IMR-90 (cell line): ENCODE results near the gene KLHL3. TPM values are rescaled to one million over a fixed set of nuclear protein-coding genes. Genes with fewer than 3 reads are reported as not detected.

ENCODE experiments used
- ATAC-seq: fragments of 200-7000 bp; cut with Tn5 transposase; 2 replicates; pipeline ENCODE4 v1.9.1; 2020; ENCODE audit warnings: low read depth, mild to moderate bottlenecking, moderate library complexity
- BruUV-seq: library from RNA; stranded (reverse); fragments of 400-500 nt; replicated peaks from 2 replicates; lab custom pipeline; 2021; lab: Mats Ljungman, UMichigan
- CTCF ChIA-PET: fragments of 300-600 bp; formaldehyde crosslinking; extraction: SDS; loops from one replicate; lab custom pipeline; 2021; ENCODE audit warnings: antibody characterized with exemption; lab: Yijun Ruan, JAX
- POLR2A ChIA-PET: fragments of 300-600 bp; sonication (Branson Sonifier 250); formaldehyde crosslinking; loops from one replicate; lab custom pipeline; 2022; ENCODE audit warnings: antibody characterized with exemption; ENCODE audit not compliant: unreplicated experiment; lab: Charles Lee
- DNase-seq: peaks from one replicate; pipeline ENCODE4 v3.0.0; 2013
- H2AFZ ChIP-seq: replicated peaks from 2 replicates; pipeline ENCODE3; 2013; ENCODE audit warnings: low read length, mild to moderate bottlenecking; ENCODE audit not compliant: poor library complexity
- H2AK5ac ChIP-seq: 2 replicates; pipeline ENCODE4 v1.6.1; 2013; ENCODE audit warnings: low read depth, low read length, inconsistent platforms
- H2AK9ac ChIP-seq: replicated peaks from 2 replicates; pipeline ENCODE3; 2013; ENCODE audit warnings: mild to moderate bottlenecking, low read depth, low read length, moderate library complexity; ENCODE audit not compliant: poor library complexity
- H2BK120ac ChIP-seq: 2 replicates; pipeline ENCODE4 v1.6.1; 2013; ENCODE audit warnings: low read depth, low read length, inconsistent platforms
- H2BK15ac ChIP-seq: 3 replicates; pipeline ENCODE4 v1.6.1; 2013; ENCODE audit warnings: low read depth, low read length, inconsistent platforms
- H2BK20ac ChIP-seq: 2 replicates; pipeline ENCODE4 v1.6.1; 2013; ENCODE audit warnings: low read depth, mild to moderate bottlenecking, inconsistent platforms, low read length, moderate library complexity
- H2BK5ac ChIP-seq: 2 replicates; pipeline ENCODE4 v1.6.1; 2013; ENCODE audit warnings: mild to moderate bottlenecking, low read depth, low read length, inconsistent platforms; ENCODE audit not compliant: poor library complexity, severe bottlenecking
- H3K14ac ChIP-seq: replicated peaks from 2 replicates; pipeline ENCODE4 v1.6.1; 2013; ENCODE audit warnings: low read depth, low read length, inconsistent platforms
- H3K18ac ChIP-seq: 2 replicates; pipeline ENCODE4 v1.6.1; 2013; ENCODE audit warnings: low read depth, low read length, control low read depth
- H3K23ac ChIP-seq: 2 replicates; pipeline ENCODE4 v1.6.1; 2013; ENCODE audit warnings: low read depth, low read length, inconsistent platforms
- H3K27ac ChIP-seq: 2 replicates; pipeline ENCODE4 v1.5.1; 2013; ENCODE audit warnings: mild to moderate bottlenecking, control low read depth, low read length; ENCODE audit not compliant: insufficient read depth
- H3K27me3 ChIP-seq: 2 replicates; pipeline ENCODE4 v1.6.1; 2013; ENCODE audit warnings: low read length; ENCODE audit not compliant: control insufficient read depth, insufficient read depth
- H3K36me3 ChIP-seq: 2 replicates; pipeline ENCODE4 v1.6.1; 2013; ENCODE audit warnings: low read length, mixed read lengths; ENCODE audit not compliant: control insufficient read depth, insufficient read depth
- H3K4ac ChIP-seq: 2 replicates; pipeline ENCODE4 v1.6.1; 2013; ENCODE audit warnings: low read depth, low read length, inconsistent platforms
- H3K4me1 ChIP-seq: 2 replicates; pipeline ENCODE4 v1.6.1; 2013; ENCODE audit warnings: low read length, mixed read lengths; ENCODE audit not compliant: control insufficient read depth, insufficient read depth
- H3K4me2 ChIP-seq: 2 replicates; pipeline ENCODE4 v1.6.1; 2013; ENCODE audit warnings: low read depth, mild to moderate bottlenecking, control low read depth, low read length, moderate library complexity
- H3K4me3 ChIP-seq: 2 replicates; pipeline ENCODE4 v1.5.1; 2013; ENCODE audit warnings: low read depth, mild to moderate bottlenecking, control low read depth, low read length, moderate library complexity; ENCODE audit not compliant: insufficient read depth
- H3K56ac ChIP-seq: 2 replicates; pipeline ENCODE4 v1.6.1; 2013; ENCODE audit warnings: low read length, inconsistent platforms; ENCODE audit not compliant: insufficient read depth; ENCODE audit errors: extremely low read depth
- H3K79me1 ChIP-seq, 2 experiments: 2 replicates each; pipeline ENCODE4 v1.6.1; 2013; ENCODE audit warnings: low read length in 2 of 2, inconsistent platforms in 1 of 2, low read depth in 1 of 2
- H3K9ac ChIP-seq: 2 replicates; pipeline ENCODE4 v1.6.1; 2013; ENCODE audit warnings: low read depth, low read length, control low read depth
- H3K9me1 ChIP-seq: 2 replicates; pipeline ENCODE4 v1.6.1; 2013; ENCODE audit warnings: low read length, inconsistent platforms; ENCODE audit not compliant: insufficient read depth
- H3K9me3 ChIP-seq: 2 replicates; pipeline ENCODE4 v1.6.1; 2013; ENCODE audit warnings: low read length; ENCODE audit not compliant: control insufficient read depth, insufficient read depth
- H4K20me1 ChIP-seq: 2 replicates; pipeline ENCODE4 v1.6.1; 2013; ENCODE audit warnings: low read length, inconsistent platforms; ENCODE audit not compliant: insufficient read depth
- H4K5ac ChIP-seq: 2 replicates; pipeline ENCODE4 v1.6.1; 2013; ENCODE audit warnings: mild to moderate bottlenecking, low read depth, low read length, control low read depth
- H4K8ac ChIP-seq, 2 experiments: 2 replicates each; pipeline ENCODE4 v1.6.1; 2013; ENCODE audit warnings: low read depth in 2 of 2, low read length in 2 of 2, control low read depth in 1 of 2, inconsistent platforms in 1 of 2
- H4K91ac ChIP-seq: 2 replicates; pipeline ENCODE4 v1.6.1; 2013; ENCODE audit warnings: low read depth, low read length, inconsistent platforms; ENCODE audit not compliant: insufficient read depth
- CEBPB ChIP-seq: IDR thresholded peaks from 2 replicates; pipeline ENCODE4 v1.6.1; 2012; ENCODE audit warnings: low read depth, low read length, improper control_type of control experiment
- CHD1 ChIP-seq: IDR thresholded peaks from 2 replicates; pipeline ENCODE4 v1.6.1; 2012; ENCODE audit warnings: low read depth, low read length, improper control_type of control experiment
- ELK1 ChIP-seq: fragments of 150-350 bp; IDR thresholded peaks from 2 replicates; pipeline ENCODE4 v1.6.1; 2016; ENCODE audit warnings: low read depth, mild to moderate bottlenecking, low read length, moderate library complexity, borderline replicate concordance
- FOS ChIP-seq: fragments of 150-350 bp; IDR thresholded peaks from 2 replicates; pipeline ENCODE4 v1.6.1; 2016; ENCODE audit warnings: low read depth, low read length
- MAFK ChIP-seq: IDR thresholded peaks from 2 replicates; pipeline ENCODE4 v1.6.1; 2012; ENCODE audit warnings: low read depth, low read length, improper control_type of control experiment
- MAZ ChIP-seq: IDR thresholded peaks from 2 replicates; pipeline ENCODE4 v1.6.1; 2012; ENCODE audit warnings: low read depth, mild to moderate bottlenecking, low read length, improper control_type of control experiment, moderate library complexity, borderline replicate concordance
- MXI1 ChIP-seq: IDR thresholded peaks from 2 replicates; pipeline ENCODE4 v1.6.1; 2012; ENCODE audit warnings: low read depth, mild to moderate bottlenecking, low read length, moderate library complexity, borderline replicate concordance
- NFE2L2 ChIP-seq: fragments of 150-350 bp; IDR thresholded peaks from 2 replicates; pipeline ENCODE4 v1.6.1; 2016; ENCODE audit warnings: low read depth, mild to moderate bottlenecking, low read length
- POLR2A ChIP-seq: IDR thresholded peaks from 2 replicates; pipeline ENCODE4 v1.6.1; 2012; ENCODE audit warnings: mild to moderate bottlenecking, low read depth, low read length
- RFX5 ChIP-seq: IDR thresholded peaks from 2 replicates; pipeline ENCODE4 v1.8.0; 2012; ENCODE audit warnings: low read depth, mild to moderate bottlenecking, low read length, moderate library complexity
- WGBS, 2 experiments: methylation state at CpG; one replicate each; pipeline versions ENCODE4 v1.1.5 to v1.1.7; 2013; ENCODE audit warnings: missing lambda C conversion rate in 2 of 2; ENCODE audit not compliant: insufficient read length in 1 of 2; ENCODE audit errors: extremely low coverage in 2 of 2; 5-methylcytosine and 5-hydroxymethylcytosine counted together
- dilution Hi-C: fragments of 300-500 bp; cut with HindIII; formaldehyde crosslinking; loops from one replicate; pipeline ENCODE4 v1.14.3; 2018; ENCODE audit warnings: low sequenced_read_pairs; ENCODE audit not compliant: unreplicated experiment
- in situ Hi-C: fragments of 300-500 bp; cut with MboI; formaldehyde crosslinking; loops from 3 replicates; pipeline ENCODE4 v1.14.3; 2019; ENCODE audit warnings: low sequenced_read_pairs, inconsistent platforms, mixed read lengths
- intact Hi-C: fragments of 100-400 bp; cut with micrococcal nuclease; formaldehyde crosslinking; loops from 2 replicates; pipeline ENCODE4 v1.10.0; 2022
- microRNA-seq, 2 experiments: library from miRNA; stranded (forward) in 1 of 2; unstranded in 1 of 2; fragments of 10-50 nt in 1 of 2; fragments of <30 nt in 1 of 2; gene quantifications in 1 of 2; microRNA quantifications in 1 of 2; one replicate each; pipeline versions ENCODE3 to v1.1.0; 2013 to 2020; ENCODE audit not compliant: insufficient read depth in 1 of 2, insufficient read length in 1 of 2, unreplicated experiment in 1 of 2
- polyA plus RNA-seq, 3 experiments: library from polyadenylated mRNA; depleted of rRNA; stranded (reverse); fragments of >200 nt; gene quantifications; 2 replicates each; pipeline ENCODE4 v1.2.3, GENCODE V29; 2012; ENCODE audit warnings: low replicate concordance in 1 of 3
- small RNA-seq, 5 experiments: library from RNA; depleted of rRNA; stranded (forward); fragments of <200 nt; gene quantifications; one replicate each; pipeline ENCODE3, GENCODE V24; 2012
- total RNA-seq: library from RNA; depleted of rRNA; stranded (reverse); fragments of >200 nt; gene quantifications from 2 replicates; pipeline ENCODE4 v1.2.3, GENCODE V29; 2012; rRNA removed

Gene KLHL3
- total and polyA plus RNA-seq, 2 of the 4 experiments (the other 2 are of a cell fraction) = 2.3 to 4.1 TPM

GRCh38 chr5:137570070-137570469 is 165.8 kb downstream of the KLHL3 start:
- Histone ChIP-seq H2AK5ac (no peak overlapping the region), H3K9ac (no peak overlapping the region), H3K4me2 (no peak overlapping the region), H3K9me3 (no peaks in the 10 kb centered on the region; the same call in 1 of the 2 replicates), H3K56ac (no peak overlapping the region), H4K20me1 (no peaks in the 10 kb centered on the region), H3K9me1 (no peaks in the 10 kb centered on the region), H3K79me1 (no peaks in the 10 kb centered on the region), H2BK5ac (no peak overlapping the region), H3K27ac (no peak overlapping the region), H4K5ac (no peak overlapping the region), H3K4me3 (no peak overlapping the region), H2BK15ac (no peak overlapping the region), H3K27me3 (no peaks in the 10 kb centered on the region), H2AFZ (no peak overlapping the region), H3K4me1 (peaks cover 3% of the 10 kb centered on the region), H3K23ac (no peak overlapping the region), H2BK120ac (no peak overlapping the region), H3K14ac (no peak overlapping the region), H2AK9ac (no peak overlapping the region), H3K18ac (no peak overlapping the region), H3K36me3 (no peaks in the 10 kb centered on the region), H2BK20ac (no peak overlapping the region), H3K4ac (no peak overlapping the region), H4K91ac (no peak overlapping the region), H4K8ac (no peak overlapping the region)
- ChIA-PET CTCF (no interaction called here), POLR2A (no interaction called here)
- DNase-seq (no peak), ATAC-seq (no peak)
- in situ Hi-C loops = no loop called here
- no TSS peak for BruUV-seq
- WGBS, 2 experiments = no CpG with 5 or more reads among the region's 6 CpGs
- intact Hi-C loops = no loop called here
- no peak for TF ChIP-seq ELK1
- no peak for TF ChIP-seq MAFK
- TF ChIP-seq CHD1 = no peak
- no peak for TF ChIP-seq CEBPB
- TF ChIP-seq MAZ = no peak
- TF ChIP-seq NFE2L2 = no peak
- no peak for TF ChIP-seq MXI1
- no peak for TF ChIP-seq FOS
- TF ChIP-seq POLR2A = no peak
- TF ChIP-seq RFX5 = no peak
- dilution Hi-C loops = no loop called here

Small RNA genes within 50 kb of the gene (microRNA-seq; reads per million reads assigned to microRNA genes)
- 22.7 to 77.4 reads per million in 2 experiments for gene MIR874

Small RNA genes within 50 kb of the gene (small RNA-seq; reads per million reads assigned to genes)
- gene MIR874 = 0.07 to 74.1 (median 18.3) reads per million in 5 experiments

Other genes with a start within 250 kb of the KLHL3 start
- gene SPOCK1, start 236.8 kb downstream of the KLHL3 start, total RNA-seq = 5.0 and 8.1 TPM in 2 replicates
- gene SPOCK1, start 236.8 kb downstream of the KLHL3 start, polyA plus RNA-seq (2012; rRNA removed) = 15.8 and 20.3 TPM in 2 replicates
- gene HNRNPA0, start 18.3 kb upstream of the KLHL3 start, total RNA-seq = 5.2 and 8.9 TPM in 2 replicates
- gene HNRNPA0, start 18.3 kb upstream of the KLHL3 start, polyA plus RNA-seq (2012; rRNA removed) = 12.2 and 12.9 TPM in 2 replicates
- gene MYOT, start 131.8 kb upstream of the KLHL3 start, total RNA-seq = not detected in 2 replicates
- gene MYOT, start 131.8 kb upstream of the KLHL3 start, polyA plus RNA-seq (2012; rRNA removed) = not detected in 2 replicates
- not detected in 2 replicates for gene PKD2L2, start 153.4 kb upstream of the KLHL3 start, total RNA-seq
- gene PKD2L2, start 153.4 kb upstream of the KLHL3 start, polyA plus RNA-seq (2012; rRNA removed) = not detected in 2 replicates